HG02840 (cell line): ENCODE measurements around the gene GRK5.
"Not testable (repeated sequence)": the region's sequence is repeated elsewhere in the genome, so short reads cannot be mapped to it uniquely, and the experiment has no call there.

Experiments used
- ATAC-seq: cut with Tn5 transposase; IDR thresholded peaks from one replicate; pipeline ENCODE4 v1.9.1; 2021; ENCODE audit warnings: mild to moderate bottlenecking, moderate library complexity, moderate number of reproducible peaks; ENCODE audit not compliant: unreplicated experiment, low FRiP score

Gene GRK5

DNA sequence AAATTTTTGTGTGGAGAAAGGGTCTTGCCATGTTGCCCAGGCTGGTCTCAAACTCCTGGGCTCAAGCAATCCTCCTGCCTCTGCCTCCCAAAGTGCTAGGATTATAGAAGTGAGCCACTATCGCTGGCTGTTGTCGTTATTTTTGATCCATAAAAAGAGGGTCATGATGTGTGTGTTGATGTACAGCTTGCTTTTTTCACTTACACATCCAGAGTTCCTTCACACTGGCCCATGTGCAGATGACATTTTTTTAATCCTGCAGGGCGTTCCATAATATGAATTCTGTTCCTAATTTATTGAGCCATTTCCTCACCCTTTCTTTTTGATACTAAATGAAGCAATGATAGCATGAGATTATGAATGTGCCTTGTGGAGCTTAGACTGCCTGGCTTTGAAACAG is 40.8 kb downstream of the GRK5 start:
- no peak for ATAC-seq

DNA sequence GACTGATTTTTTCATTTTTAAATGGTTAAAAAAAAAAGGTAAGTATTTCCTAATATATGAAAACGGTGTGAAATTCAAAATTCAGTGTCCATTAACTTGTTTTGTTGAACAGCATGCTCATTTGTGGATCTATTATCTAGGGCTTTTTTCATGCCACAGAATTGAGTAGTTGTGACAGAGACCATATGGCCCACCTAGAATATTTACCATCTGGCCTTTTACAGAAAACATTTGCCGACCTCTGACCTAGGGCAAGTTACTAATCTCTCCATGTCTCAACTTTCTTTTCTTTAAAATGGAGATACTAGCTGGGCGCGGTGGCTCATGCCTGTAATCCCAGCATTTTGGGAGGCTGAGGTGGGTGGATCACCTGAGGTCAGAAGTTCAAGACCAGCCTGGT is 41.3 kb downstream of the GRK5 start:
- no peak for ATAC-seq

DNA sequence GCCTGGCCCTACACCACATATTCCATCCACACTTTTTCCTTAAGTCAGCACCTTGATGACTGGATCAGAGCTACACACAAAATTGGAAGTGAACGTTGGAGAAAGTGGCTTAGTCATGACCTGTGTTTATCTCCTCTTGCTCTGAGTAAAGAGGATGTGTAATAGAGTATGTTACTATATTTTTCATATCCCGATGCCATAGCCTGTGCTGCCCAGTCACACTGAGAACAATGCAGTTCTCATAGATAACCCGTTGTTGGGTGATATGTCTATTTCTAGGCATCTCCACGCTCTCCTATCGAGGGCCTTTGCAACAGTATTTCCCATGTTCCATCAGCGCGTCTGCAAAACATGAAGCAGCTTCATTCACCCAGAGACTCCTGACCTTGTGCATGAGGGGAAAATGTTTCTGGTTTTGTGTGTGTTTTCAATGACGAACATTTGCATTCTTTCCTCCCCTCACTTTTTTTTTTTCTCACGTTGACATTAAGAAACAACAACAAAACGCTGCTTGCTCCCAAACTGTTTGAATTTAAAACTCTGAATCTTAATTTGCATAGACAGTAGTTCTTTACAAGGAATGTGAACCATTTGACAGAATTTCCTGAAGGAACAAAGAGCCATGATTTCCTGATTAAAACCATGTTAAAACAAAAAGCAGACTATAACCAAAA is 43.4 kb downstream of the GRK5 start:
- ATAC-seq: no peak

DNA sequence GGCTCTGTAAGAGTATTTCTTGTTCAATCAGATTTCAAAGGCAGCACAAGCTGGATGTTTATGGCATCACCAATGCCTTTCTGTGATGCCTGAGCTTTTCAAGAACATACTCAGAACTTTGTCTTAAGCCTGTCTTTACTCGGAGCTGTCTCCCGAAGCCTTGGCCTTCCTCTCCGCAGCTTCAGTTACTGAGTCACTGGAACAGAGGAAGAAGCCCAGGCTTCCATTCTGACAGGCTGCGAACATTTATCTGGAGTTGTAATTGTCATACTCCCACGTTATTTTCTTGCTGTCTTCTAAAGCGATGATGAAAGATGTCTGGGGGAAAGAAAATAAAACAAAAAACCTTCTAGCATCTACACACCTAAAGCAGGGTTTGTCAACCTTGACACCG is 43.9 kb downstream of the GRK5 start:
- ATAC-seq: no peak

DNA sequence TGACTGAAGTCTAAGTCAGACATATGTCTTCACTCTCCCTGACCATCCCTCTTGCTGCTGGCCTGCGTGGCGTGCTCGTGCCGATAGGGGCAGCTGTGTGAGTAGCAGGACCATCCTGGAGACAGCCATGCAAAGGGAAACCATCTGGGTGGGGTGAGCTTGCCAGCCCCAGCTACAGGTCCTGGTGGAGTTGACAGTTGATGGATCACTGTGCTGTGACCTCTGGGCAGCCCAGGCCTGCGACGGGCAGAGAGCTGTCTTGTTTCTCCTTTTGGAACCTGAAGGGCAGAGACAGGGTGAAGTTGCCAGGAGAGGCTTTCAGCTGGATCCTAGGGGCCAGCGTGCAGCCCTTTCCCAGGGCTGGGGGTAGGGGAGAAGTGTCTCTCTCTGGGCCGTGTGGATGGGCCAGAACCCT is 44.7 kb downstream of the GRK5 start:
- ATAC-seq: no peak

DNA sequence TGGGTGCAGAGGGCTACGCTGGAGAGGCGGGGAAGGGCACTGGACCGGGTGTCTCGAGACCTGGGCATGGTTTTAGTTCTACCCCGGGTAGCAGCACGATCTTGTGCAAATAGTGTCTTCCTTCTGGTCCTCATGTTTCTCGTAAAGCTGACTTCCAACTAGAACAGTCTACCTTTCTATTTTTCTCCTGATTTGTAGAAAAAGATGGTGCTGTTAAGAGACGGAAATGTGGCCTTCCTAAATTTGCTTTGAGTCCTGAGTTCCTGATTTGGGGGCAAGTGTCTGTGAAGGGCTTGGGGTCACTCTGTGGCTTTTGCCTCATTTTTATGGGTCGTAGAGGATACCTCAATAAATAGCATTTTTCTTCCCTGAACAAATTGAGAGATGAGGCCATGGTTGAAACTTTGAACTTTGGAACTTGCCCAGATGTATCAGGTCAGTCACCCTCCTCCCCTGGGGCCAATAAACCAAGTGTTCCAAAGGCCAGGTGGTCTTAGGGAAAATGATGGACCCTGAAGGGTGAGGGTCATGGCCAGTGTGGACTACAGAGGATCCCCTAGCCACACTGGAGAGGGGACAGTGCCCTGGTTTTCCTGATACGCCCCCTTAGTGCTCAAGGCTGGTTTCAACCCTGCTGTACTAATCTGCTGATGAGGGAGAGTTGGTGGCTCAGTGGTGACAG is 45.2 kb downstream of the GRK5 start:
- no peak for ATAC-seq

DNA sequence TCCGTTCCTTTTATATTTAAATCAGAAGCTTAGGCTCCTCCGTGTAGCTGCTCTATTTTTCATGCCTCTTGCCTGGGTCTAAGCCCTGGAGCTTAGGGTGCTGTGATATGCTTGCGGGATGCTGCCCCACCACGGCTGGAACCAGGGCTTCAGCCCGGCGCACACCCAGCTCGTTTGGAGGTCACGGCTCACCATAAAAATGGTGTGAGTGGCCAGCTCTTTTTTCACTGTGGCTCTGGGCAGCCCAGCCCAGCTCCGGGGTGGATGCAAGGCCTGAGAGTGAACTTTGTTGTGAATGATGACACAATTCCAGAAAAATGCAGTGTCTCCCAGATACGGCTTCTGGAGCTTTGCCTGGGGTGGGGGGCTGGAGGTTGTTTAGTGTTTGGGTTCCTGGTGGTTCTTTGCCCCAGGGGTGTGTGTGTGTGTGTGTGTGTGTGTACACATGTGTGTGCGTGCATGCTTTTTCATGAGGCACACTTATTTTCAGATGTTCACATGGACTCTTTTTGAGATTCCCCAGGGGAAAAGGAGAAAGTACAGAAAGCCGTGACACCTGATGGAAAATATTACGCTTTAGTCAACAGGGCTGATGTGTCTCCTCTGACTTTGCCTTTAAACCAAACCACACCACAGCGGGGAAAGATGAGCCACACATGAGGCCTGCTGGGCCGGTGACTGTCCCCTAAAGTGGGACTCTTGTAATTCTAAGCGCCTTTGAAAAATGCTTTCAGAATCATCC is 46.2 kb downstream of the GRK5 start:
- no peak for ATAC-seq

DNA sequence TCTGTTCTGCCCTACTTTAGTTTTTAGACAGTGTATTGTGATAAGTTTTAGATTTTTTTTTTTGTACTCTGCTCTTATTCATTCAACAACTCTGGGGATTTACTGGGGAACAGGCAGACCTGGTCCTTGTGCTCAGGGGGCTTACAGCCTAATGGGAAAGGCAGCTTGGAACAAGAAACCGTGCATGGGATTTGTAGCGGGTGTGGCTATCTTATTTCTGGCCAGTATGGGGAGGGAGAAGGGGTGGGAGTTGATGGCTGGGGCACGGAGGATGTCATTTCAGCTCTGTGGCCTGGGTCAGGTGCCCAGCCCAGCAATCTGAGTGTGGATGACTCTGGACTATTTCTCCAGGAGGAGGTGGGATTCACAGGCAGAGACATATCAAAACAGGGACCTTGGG is 47.0 kb downstream of the GRK5 start:
- ATAC-seq: no peak

DNA sequence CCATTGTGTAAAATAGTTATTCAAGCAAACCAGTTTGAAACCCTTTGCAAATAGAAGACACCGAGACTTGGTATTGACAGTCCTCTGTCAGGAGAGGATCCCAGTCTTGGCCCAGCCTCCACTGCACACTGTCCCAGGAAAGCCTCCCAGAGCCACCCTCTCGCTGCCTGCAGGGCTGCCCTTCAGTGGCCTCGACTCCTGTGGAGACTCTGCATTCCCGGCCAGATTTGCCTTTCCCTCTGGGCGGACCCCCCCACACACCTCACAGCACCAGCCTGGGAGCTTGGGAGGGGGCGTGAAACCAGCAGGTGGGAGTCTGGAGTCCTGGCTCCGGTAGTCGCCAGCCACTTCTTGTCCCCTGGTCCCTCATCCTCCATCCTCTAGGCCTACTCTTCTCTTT is 48.7 kb downstream of the GRK5 start:
- no peak for ATAC-seq

DNA sequence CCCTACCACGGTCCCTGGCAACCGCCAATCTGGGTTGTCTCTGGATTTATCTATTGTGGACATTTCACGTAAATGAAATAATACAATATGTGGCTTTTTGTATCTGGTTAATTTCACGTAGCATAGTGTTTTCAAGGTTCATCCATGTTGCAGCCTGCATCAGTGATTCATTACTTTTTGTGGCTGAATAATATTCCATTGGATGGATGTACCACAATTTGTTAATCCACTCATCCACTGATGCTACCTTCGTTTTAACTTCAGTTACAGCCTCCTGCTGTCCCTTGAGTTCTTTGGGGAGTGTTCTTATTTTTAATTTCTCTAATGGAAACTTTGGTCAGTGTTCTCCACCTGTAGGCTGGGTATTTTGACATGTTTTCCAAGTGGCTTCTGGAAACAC is 49.5 kb downstream of the GRK5 start:
- no peak for ATAC-seq

DNA sequence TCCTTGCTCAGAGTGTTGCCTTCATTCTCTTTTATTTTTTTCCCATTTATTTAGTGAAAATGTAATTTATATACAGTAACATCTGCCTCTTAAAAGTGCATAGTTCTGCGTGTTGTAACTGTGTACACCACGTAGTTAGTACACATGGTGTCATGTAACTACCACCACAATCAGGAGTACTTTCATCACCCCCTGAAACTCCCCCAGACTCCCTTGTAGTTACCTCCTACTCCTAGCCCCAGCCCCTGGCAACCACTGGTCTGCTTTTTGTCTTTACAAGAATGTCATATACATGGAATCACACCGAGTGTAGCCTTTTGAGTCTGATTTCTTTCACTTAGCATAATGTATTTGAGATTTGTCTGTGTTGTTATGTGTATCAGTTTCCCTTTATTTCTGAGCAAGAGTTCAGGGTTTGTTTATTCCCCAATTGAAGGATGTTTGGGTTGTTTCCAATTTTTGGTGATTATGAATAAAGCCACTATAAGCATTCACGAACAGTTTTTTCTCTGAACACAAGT is 50.6 kb downstream of the GRK5 start:
- ATAC-seq: no peak

DNA sequence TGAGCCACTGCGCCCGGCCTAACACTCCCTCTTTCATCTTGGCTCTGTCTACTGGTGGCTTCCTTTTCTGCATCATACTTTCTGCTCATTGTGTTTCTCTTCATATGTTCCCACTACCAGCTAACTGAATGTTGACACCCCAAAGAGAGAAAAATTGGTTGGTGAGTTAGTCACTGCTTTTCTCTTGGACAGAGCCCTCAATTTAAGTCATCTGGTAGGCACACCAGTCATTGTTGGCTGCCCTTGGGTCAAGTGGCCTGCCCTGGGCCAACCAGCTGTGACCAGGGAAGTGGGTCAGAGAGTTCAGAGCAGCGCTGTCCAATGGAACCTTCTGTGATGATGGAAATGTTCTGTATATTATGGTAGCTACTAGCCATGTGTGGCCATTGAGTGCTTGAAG is 52.0 kb downstream of the GRK5 start:
- no peak for ATAC-seq

DNA sequence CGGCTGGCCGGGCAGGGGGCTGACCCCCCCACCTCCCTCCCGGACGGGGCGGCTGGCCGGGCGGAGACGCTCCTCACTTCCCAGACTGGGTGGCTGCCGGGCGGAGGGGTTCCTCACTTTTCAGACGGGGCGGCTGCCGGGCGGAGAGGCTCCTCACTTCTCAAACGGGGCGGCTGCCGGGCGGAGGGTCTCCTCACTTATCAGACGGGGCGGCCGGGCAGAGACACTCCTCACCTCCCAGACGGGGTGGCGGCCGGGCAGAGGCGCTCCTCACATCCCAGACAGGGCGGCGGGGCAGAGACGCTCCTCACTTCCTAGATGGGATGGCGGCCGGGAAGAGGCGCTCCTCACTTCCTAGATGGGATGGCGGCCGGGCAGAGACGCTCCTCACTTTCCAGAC is 53.6 kb downstream of the GRK5 start:
- ATAC-seq: not testable (repeated sequence)

DNA sequence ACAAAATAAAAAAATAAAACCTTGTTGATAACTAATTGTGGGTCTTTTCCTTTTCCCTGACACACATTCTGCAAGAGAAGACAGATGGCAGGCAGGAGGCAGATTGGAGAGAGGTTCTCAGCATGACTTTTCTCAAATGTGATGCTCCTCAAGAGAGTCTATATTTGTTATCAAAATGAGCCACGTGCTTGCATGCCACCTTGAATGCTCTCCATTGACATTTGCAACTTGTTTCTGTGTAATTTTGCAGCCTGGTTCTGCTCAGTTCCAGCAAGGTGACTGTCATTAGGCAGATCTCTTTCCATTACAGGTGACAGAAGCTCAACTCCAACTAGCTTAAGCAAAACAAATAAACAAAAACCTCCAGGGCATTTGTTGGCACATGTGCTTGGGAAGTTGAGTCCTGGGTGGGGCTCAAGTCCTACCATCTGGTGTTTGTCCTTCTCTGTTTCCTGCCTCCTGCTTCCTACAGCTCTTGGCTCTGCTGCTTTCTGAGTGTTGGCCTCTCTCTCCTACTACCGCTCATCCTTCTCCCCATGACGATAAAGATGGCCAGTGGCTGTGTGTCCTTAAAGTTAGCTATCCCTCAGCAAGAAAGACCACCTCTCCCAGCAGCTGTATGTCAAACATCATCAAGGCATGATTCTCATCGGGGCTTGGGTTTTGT is 56.7 kb downstream of the GRK5 start:
- no peak for ATAC-seq

DNA sequence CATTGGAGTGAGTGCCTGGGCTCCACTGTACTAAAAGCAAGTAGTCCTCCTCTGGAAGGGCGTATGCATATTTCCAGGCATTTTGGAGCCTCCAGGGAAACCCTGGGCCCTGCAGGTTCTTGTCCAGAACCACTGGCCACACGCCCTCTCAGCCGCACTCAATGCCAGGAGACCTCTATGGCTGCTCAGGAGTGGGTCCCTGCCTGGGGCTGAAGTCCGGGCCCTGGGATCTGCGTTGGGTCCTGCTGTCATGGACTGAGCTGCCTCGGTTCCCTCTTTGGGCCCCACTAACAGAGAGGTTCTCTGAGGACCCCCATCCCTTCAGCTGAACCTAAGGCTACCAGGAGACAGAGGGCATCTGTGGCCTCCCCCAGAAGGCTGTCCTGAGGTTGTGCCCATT is 58.3 kb downstream of the GRK5 start:
- ATAC-seq: no peak

DNA sequence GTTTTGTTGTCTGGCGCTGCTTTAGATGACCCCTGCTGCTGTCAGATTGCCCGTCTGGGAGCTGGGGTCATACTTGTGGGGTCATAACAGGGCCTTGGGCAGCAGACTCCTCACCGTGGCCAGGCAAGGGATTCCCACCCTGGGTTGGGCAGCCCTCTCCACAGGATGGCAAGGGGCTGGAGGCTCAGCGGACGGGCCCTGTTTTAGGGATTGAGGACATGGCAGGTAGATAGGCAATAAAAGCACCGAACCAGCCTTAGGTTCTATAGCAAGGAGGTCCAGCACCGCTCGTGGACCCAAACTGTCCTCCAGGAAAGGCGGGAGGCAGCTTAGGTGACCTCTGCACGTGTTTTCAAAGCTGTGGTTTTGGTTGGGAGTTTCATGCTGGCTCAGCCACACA is 60.0 kb downstream of the GRK5 start:
- ATAC-seq: no peak

DNA sequence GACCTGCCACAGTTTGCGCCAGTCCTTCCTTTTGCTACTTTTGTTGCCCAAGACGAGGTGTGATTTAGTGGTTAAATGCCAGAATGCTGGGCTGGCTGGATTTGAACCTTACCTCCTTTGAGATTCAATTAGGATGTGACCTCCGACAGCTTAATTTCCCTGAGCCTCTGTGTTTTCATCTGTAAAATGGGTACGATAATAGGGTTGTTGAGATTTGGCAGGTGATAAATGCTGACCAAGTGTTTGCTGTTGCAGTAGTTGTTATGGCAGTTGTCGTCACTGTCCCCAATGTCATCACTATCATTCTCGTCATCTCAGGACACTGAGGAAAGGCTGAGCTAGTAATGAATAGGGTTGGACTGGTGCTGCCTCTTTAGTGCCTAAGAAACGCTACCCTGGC is 61.1 kb downstream of the GRK5 start:
- no peak for ATAC-seq

DNA sequence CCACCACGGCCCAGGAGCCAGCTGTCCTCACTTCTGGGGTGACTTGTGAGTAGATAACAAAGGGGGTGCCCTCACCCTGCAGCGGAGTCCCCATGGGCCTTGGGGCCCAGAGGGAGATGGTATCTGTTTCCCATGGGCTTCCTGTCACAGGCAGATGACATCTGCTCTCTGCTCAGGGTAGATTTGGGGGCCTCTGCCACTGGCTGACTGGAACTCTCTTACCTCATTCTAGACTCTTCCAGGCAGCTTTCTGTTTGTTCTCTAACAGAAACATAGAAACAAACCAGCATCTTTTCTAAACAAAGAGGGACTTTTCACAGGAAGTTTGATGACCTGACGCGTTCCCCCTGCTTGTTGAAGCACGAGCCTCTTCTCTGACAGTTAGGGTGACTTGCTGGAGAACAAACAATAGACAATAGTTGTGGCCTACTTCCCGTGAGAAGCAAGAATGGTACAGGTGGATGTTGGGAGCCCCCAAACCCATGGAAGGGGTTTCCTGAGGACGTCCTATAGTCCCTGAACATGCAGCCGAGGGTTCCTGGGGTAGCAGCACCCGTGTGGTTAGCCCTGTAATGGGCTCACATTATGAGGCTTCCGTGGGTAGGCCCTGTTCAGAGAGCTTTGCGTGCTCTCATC is 61.6 kb downstream of the GRK5 start:
- ATAC-seq: peak; percentile 67

DNA sequence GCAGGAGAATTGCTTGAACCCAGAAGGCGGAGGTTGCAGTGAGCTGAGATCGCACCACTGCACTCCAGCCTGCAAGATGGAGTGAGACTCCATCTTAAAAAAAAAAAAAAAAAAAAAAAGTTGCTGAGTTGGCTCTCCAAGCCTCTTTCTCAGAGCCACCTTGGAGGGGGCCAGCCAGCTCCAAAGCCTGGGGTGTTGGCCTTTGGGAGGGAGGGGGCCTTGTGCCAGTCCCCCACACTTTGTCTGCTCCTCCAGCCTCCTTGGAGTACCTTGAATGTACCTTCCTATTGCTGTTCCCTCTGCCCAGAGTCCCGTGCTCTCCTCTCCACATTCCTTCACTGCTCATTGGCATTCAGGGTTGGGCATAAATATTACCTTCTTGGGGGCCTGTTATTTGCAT is 62.4 kb downstream of the GRK5 start:
- ATAC-seq: no peak

DNA sequence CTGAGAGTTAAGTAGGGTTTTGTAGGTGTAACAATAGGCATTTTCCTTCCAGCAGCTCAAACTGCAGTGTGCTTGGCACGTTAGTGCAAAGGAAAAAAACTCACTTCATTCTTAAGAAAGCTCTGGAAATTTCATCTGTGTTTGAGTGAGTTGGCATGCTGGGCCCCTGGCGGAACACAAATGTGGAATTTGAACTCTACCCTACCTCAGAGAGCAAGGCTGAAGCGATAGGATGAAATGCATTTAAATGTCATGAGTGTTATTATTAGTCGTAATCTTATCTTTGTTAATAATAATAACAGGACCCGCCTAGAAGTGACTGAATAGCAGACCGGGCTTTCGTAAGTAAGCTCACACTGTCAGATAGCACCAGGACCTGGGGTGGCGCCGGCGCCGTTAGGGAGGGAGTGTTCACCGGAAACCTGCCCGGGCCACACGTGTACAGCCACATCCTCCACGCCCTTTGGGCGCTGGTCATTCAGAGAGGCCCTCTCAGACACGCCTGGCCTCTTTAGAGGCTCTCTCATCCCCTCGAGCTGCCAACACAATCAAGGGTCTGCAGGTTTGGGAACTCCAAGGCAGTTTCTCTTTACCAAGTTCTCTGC is 63.5 kb downstream of the GRK5 start:
- no peak for ATAC-seq
